Chondrocyte (in vitro differentiated cells): ENCODE data around the gene PRKAG2. TPM values are rescaled to one million over a fixed set of nuclear protein-coding genes. Genes with fewer than 3 reads are reported as not detected.
"Not testable (repeated sequence)": the region's sequence is repeated elsewhere in the genome, so short reads cannot be mapped to it uniquely, and the experiment has no call there.

Source experiments
- DNase-seq: peaks from one replicate; pipeline ENCODE4 v3.0.0; 2021; ENCODE audit warnings: mixed read lengths, low spot score
- H3K27ac Mint-ChIP-seq: one replicate; pipeline ENCODE4 v1.8.0; 2021; ENCODE audit warnings: mild to moderate bottlenecking, moderate library complexity, mixed read lengths; ENCODE audit not compliant: unreplicated experiment
- H3K27me3 Mint-ChIP-seq: 2 replicates; pipeline ENCODE4 v1.8.0; 2021; ENCODE audit warnings: low read depth, mixed read lengths
- H3K36me3 Mint-ChIP-seq: 2 replicates; pipeline ENCODE4 v1.8.0; 2021; ENCODE audit warnings: low read depth, mixed read lengths
- H3K4me1 Mint-ChIP-seq: 2 replicates; pipeline ENCODE4 v1.8.0; 2021; ENCODE audit warnings: low read depth, mild to moderate bottlenecking, mixed read lengths
- H3K4me3 Mint-ChIP-seq: one replicate; pipeline ENCODE4 v1.8.0; 2021; ENCODE audit warnings: mild to moderate bottlenecking, moderate library complexity, mixed read lengths; ENCODE audit not compliant: unreplicated experiment
- H3K9me3 Mint-ChIP-seq: 2 replicates; pipeline ENCODE4 v1.8.0; 2021; ENCODE audit warnings: low read depth, mixed read lengths
- CTCF ChIP-seq: fragments of 200-600 bp; sonication (generic); IDR thresholded peaks from 2 replicates; pipeline ENCODE4 v1.5.0; 2021; ENCODE audit warnings: antibody characterized with exemption, mild to moderate bottlenecking, moderate library complexity
- total RNA-seq: library from RNA; stranded (reverse); gene quantifications from 3 replicates; pipeline ENCODE4 v1.2.1, GENCODE V29; 2021

PRKAG2 gene
- total RNA-seq, 1 donor from 2014 or later, result 35.4 TPM

- H3K27ac Mint-ChIP-seq, result peak overlapping the region; percentile 93
- no peak for TF ChIP-seq CTCF
- no peak for DNase-seq
- H3K4me1 Mint-ChIP-seq, result peaks cover 20% of the 10 kb centered on the region
- H3K4me3 Mint-ChIP-seq, result no peak overlapping the region
- H3K9me3 Mint-ChIP-seq, result no peaks in the 10 kb centered on the region
- no peaks in the 10 kb centered on the region for H3K27me3 Mint-ChIP-seq
- H3K36me3 Mint-ChIP-seq, result no peaks in the 10 kb centered on the region
Observed at GRCh38 chr7:151843181-151843580, 33.7 kb downstream of the PRKAG2 start.

GRCh38 chr7:151841395-151842051 is 35.4 kb downstream of the PRKAG2 start:
- not testable (repeated sequence) for H3K4me3 Mint-ChIP-seq, DNase-seq, H3K27me3 Mint-ChIP-seq, H3K36me3 Mint-ChIP-seq, H3K9me3 Mint-ChIP-seq, H3K27ac Mint-ChIP-seq
- peaks cover 20% of the 10 kb centered on the region for H3K4me1 Mint-ChIP-seq

GRCh38 chr7:151840088-151840910 is 36.6 kb downstream of the PRKAG2 start:
- Mint-ChIP-seq H3K9me3 (no peaks in the 10 kb centered on the region), H3K4me1 (peaks cover 20% of the 10 kb centered on the region), H3K36me3 (no peaks in the 10 kb centered on the region), H3K27ac (no peak overlapping the region), H3K4me3 (no peak overlapping the region), H3K27me3 (no peaks in the 10 kb centered on the region)
- DNase-seq, result peak; percentile 62
- no peak for TF ChIP-seq CTCF

GRCh38 chr7:151839451-151839921 is 37.4 kb downstream of the PRKAG2 start:
- peaks cover 13% of the 10 kb centered on the region for H3K4me1 Mint-ChIP-seq
- H3K27me3 Mint-ChIP-seq, result peaks cover 2% of the 10 kb centered on the region
- no peak overlapping the region for H3K27ac Mint-ChIP-seq

GRCh38 chr7:151838861-151839381 is 38.0 kb downstream of the PRKAG2 start:
- Mint-ChIP-seq H3K9me3 (no peaks in the 10 kb centered on the region), H3K36me3 (no peaks in the 10 kb centered on the region), H3K27me3 (peaks cover 2% of the 10 kb centered on the region), H3K4me1 (peaks cover 8% of the 10 kb centered on the region), H3K27ac (no peak overlapping the region), H3K4me3 (no peak overlapping the region)
- no peak for DNase-seq
- TF ChIP-seq CTCF, result no peak

More at GRCh38 chr7:151839451-151839921, 37.4 kb downstream of the PRKAG2 start:
- no peak overlapping the region for H3K4me3 Mint-ChIP-seq
- H3K9me3 Mint-ChIP-seq, result no peaks in the 10 kb centered on the region
- H3K36me3 Mint-ChIP-seq, result no peaks in the 10 kb centered on the region
- DNase-seq, result peak; percentile 48
- no peak for TF ChIP-seq CTCF
